Erythroblast (primary cell): Measurements from ENCODE around the gene TMEM225.

Experiments
- GATA1 ChIP-seq: IDR thresholded peaks from 2 replicates; pipeline ENCODE4 v1.6.1; 2011; ENCODE audit warnings: low read depth, mild to moderate bottlenecking, control low read depth, low read length, moderate library complexity
- POLR2A ChIP-seq: IDR thresholded peaks from 2 replicates; pipeline ENCODE4 v1.6.1; 2011; ENCODE audit warnings: mild to moderate bottlenecking, low read length

- no peak for TF ChIP-seq POLR2A
- TF ChIP-seq GATA1 = no peak
Measured at GRCh38 chr11:123838659-123839058, 46.8 kb downstream of the TMEM225 start.
